AG04450 (cell line): ENCODE results near the gene ZNF184. TPM values are rescaled to one million over a fixed set of nuclear protein-coding genes. Genes with fewer than 3 reads are reported as not detected.
A peak's percentile ranks its signal among the peaks of the same experiment; 100 is the strongest.

Experiments used
- CTCF ChIA-PET: fragments of 300-600, 350-600 bp; formaldehyde crosslinking; extraction: SDS; loops from one replicate; lab custom pipeline; 2022; ENCODE audit warnings: antibody characterized with exemption, inconsistent platforms; lab: Charles Lee
- POLR2A ChIA-PET: fragments of 350-600 bp; formaldehyde crosslinking; extraction: SDS; loops from one replicate; lab custom pipeline; 2021; ENCODE audit warnings: antibody characterized with exemption, inconsistent platforms; lab: Yijun Ruan, JAX
- DNase-seq: peaks from one replicate; pipeline ENCODE4 v3.0.0-alpha.2; 2011; ENCODE audit warnings: low read depth, low spot score
- H3K27ac ChIP-seq: one replicate; pipeline ENCODE4 v1.5.1; 2012; ENCODE audit warnings: low read depth, low read length, control low read depth
- H3K27me3 ChIP-seq: one replicate; pipeline ENCODE4 v1.6.0; 2012; ENCODE audit warnings: low read length; ENCODE audit not compliant: control insufficient read depth, insufficient read depth
- H3K4me3 ChIP-seq: 2 replicates; pipeline ENCODE4 v1.5.1; 2011; ENCODE audit warnings: mild to moderate bottlenecking, low read depth, low read length, control low read depth
- H3K9me3 ChIP-seq: 2 replicates; pipeline ENCODE4 v1.5.1; 2012; ENCODE audit warnings: low read length; ENCODE audit not compliant: control insufficient read depth, insufficient read depth
- polyA plus RNA-seq: library from polyadenylated mRNA; depleted of rRNA; stranded (reverse); fragments of >200 nt; gene quantifications from 2 replicates; pipeline ENCODE4 v1.2.3, GENCODE V29; 2011
- TF ChIP-seq, protein P1 (sequence below): IDR thresholded peaks from 2 replicates; pipeline ENCODE4 v1.5.1; 2011; ENCODE audit warnings: low read depth, low read length, control low read depth, inconsistent platforms

ZNF184 gene
- polyA plus RNA-seq, 1 experiment = 9.9 TPM

DNA sequence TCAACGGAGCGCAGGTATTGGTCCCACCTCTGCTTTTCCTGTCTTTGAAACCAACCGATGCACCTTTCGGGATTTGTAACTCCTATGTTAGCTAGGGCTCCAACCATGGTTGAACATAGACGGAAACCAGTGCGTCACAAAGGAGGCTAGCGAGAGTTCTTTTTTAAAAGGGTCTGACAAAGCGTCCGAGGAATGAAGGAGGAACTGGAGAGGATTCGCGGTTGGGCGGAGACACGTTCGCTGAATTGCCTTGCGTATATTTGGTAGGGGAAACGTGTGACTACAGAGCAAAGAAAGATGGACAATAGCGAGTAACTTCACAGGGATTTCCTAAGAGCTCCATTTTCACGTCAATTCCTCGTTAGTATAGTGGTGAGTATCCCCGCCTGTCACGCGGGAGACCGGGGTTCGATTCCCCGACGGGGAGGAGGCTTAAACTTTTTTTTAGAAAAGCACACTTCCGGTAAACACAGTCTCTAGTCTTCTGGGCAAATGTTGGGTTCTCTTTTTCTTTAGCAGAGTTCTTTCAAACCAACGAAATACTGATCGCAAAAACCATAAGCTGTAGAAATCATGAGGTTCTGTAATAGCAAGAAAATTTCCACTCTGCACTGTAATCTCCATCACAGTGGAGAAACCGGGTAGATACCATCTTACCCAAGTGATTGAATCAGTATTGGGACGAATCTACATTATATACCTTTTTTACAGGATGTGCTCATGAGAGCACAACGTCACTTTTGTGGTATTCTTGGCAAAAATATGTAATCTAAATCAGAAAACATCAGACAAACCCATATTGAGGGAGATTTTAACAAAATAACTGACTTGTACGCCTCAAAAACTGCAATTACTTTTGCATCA is 6.6 kb upstream of the ZNF184 start:
- H3K4me3 ChIP-seq = peak overlapping the region; percentile 80
- no peaks in the 10 kb centered on the region for H3K27me3 ChIP-seq
- H3K9me3 ChIP-seq = no peaks in the 10 kb centered on the region
- peak overlapping the region; percentile 99 for H3K27ac ChIP-seq
- TF ChIP-seq, protein P1, sequence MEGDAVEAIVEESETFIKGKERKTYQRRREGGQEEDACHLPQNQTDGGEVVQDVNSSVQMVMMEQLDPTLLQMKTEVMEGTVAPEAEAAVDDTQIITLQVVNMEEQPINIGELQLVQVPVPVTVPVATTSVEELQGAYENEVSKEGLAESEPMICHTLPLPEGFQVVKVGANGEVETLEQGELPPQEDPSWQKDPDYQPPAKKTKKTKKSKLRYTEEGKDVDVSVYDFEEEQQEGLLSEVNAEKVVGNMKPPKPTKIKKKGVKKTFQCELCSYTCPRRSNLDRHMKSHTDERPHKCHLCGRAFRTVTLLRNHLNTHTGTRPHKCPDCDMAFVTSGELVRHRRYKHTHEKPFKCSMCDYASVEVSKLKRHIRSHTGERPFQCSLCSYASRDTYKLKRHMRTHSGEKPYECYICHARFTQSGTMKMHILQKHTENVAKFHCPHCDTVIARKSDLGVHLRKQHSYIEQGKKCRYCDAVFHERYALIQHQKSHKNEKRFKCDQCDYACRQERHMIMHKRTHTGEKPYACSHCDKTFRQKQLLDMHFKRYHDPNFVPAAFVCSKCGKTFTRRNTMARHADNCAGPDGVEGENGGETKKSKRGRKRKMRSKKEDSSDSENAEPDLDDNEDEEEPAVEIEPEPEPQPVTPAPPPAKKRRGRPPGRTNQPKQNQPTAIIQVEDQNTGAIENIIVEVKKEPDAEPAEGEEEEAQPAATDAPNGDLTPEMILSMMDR = no peak
- CTCF ChIA-PET = interaction anchor here (0.8 to 1.8 kb wide), 5 partner anchors 22 to 884 kb away, joined by 3 to 7 read pairs (median 4); no protein-coding TSS in a partner anchor
- peak; percentile 88 for DNase-seq
- POLR2A ChIA-PET = interaction anchor here (0.6 to 1.5 kb wide), 5 partner anchors 16 to 414 kb away, joined by 3 to 6 read pairs (median 3); a partner anchor contains a TSS

DNA sequence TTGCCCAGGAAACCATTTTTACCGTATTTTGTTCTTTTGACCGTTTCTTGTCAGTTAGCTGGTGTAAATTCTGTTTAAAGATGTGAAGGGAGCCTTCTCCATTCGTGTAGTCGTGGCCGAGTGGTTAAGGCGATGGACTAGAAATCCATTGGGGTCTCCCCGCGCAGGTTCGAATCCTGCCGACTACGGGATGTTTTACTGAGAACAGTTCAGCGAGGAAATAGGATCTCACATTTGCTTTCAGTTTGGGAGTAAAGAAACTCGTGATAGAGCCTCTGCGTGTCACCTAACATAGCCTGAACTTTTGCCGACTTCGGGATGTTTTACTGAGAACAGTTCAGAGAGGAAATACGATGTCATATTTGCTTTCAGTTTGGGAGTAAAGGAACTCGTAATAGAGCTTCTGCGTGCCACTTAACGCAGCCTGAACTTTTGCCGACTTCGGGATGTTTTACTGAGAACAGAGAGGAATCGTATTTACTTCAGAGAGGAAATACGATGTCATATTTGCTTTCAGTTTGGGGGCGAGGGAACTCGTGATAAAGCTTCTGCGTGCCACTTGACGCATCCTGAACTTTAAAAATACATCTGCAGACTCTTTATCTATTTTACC is 5.9 kb upstream of the ZNF184 start:
- CTCF ChIA-PET = interaction anchor here (0.9 to 1.8 kb wide), 4 partner anchors 23 to 883 kb away, joined by 4 to 7 read pairs (median 4); no protein-coding TSS in a partner anchor
- Histone ChIP-seq H3K27ac (peak overlapping the region; percentile 99), H3K9me3 (no peaks in the 10 kb centered on the region; the same call in 1 of the 2 replicates), H3K4me3 (peak overlapping the region; percentile 80), H3K27me3 (no peaks in the 10 kb centered on the region)
- TF ChIP-seq, protein P1 = no peak
- peak; percentile 81 for DNase-seq
- POLR2A ChIA-PET = interaction anchor here (0.6 to 1.5 kb wide), 6 partner anchors 16 to 414 kb away, joined by 3 to 6 read pairs (median 3); a partner anchor contains a TSS

DNA sequence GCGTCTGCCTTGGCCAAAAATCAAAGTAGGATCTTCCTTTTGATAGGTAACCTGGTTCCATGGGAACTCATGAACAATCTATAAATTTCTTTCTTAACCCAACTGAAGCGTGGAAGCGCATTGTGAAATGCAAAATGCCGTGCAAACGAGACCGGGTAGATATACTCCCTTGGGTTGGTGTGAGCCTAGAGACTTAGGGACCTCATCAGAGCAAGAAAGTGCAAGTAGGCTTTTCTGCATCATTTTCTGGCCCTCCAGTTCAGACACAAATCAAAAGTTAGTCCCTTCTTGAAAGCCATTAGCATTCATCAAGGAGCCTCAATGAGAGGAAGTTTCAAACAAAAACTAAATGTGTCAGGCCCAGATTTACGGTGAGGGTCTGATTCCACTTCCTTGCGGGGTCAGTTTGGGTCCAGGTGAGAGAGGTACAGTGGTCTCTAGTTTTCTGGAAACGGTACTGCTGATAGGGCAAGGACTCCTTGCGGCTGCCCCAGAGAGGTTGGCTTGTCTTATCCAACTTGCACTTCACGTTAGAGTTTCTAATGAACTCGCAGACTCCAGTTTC is 5.3 kb upstream of the ZNF184 start:
- Histone ChIP-seq H3K4me3 (peak overlapping the region; percentile 80), H3K9me3 (no peaks in the 10 kb centered on the region; the same call in 1 of the 2 replicates), H3K27me3 (no peaks in the 10 kb centered on the region), H3K27ac (peak overlapping the region; percentile 99)
- DNase-seq = peak; percentile 2
- POLR2A ChIA-PET = interaction anchor here (0.9 to 1.5 kb wide), 2 partner anchors 17 to 412 kb away, joined by 3 read pairs; no protein-coding TSS in a partner anchor
- CTCF ChIA-PET = interaction anchor here (0.6 to 1.9 kb wide), 8 partner anchors 9 to 882 kb away, joined by 3 to 7 read pairs (median 4); no protein-coding TSS in a partner anchor
- TF ChIP-seq, protein P1 = no peak

DNA sequence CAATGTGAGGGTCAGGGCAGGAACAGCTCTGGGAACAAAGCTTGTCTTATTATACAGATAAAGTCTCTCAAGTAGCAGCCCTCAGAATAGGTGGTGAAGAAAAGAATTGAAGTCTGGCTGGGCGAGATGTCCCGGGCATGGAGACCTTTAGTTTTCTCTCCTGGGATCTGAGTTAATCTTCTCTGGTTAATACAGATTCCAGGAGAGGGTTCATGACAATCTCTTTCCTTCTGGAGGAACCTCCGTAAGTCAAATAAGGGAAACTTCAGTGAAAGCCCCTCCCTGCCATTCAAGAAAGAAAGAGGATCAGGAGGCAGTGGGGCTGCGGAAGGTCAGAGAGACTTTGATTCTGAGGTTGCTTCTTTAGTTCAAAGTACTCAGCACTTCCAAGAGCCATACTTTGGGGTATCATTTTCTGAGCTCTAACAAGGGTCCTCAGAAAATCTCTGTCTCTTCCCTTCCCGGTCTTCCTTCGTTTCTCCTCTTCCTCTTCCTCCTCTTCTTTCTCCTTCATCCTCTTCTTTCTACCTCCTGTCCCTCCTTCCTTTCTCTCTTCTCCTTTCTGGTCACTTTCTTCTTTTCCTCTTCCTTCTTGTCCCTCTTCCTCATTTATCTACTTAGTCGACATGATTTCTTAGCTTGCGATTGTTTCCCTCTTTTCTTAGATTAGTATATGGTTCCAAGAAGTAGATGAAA is 4.6 kb upstream of the ZNF184 start:
- no peak for DNase-seq
- TF ChIP-seq, protein P1 = no peak
- Histone ChIP-seq H3K9me3 (no peaks in the 10 kb centered on the region; the same call in 1 of the 2 replicates), H3K27me3 (no peaks in the 10 kb centered on the region), H3K27ac (no peak overlapping the region), H3K4me3 (peak overlapping the region; percentile 80)
- ChIA-PET POLR2A (no interaction called here), CTCF (interaction anchor here (0.6 to 1.9 kb wide), 7 partner anchors 9 to 350 kb away, joined by 3 to 7 read pairs (median 4); no protein-coding TSS in a partner anchor)
